DMS79 (cell line): Measurements from ENCODE around the gene VAV2.

ENCODE experiments used
- DNase-seq: peaks from one replicate; lab custom pipeline; 2025; lab: John Stamatoyannopoulos, UW

The VAV2 gene

GRCh38 chr9:133835262-133835901, 156.7 kb downstream of the VAV2 start:
- DNase-seq, result no peak

GRCh38 chr9:133834080-133834976, 157.8 kb downstream of the VAV2 start:
- no peak for DNase-seq

GRCh38 chr9:133833388-133834025, 158.6 kb downstream of the VAV2 start:
- no peak for DNase-seq

GRCh38 chr9:133832877-133833276, 159.2 kb downstream of the VAV2 start:
- DNase-seq, result no peak

- DNase-seq, result no peak
Measured at GRCh38 chr9:133830711-133831110, 161.4 kb downstream of the VAV2 start.

GRCh38 chr9:133830310-133830709, 161.8 kb downstream of the VAV2 start:
- no peak for DNase-seq

GRCh38 chr9:133828338-133828997, 163.7 kb downstream of the VAV2 start:
- no peak for DNase-seq

- DNase-seq, result no peak
Measured at GRCh38 chr9:133826289-133827085, 165.6 kb downstream of the VAV2 start.

GRCh38 chr9:133825555-133826218, 166.4 kb downstream of the VAV2 start:
- DNase-seq, result no peak

GRCh38 chr9:133824802-133825186, 167.3 kb downstream of the VAV2 start:
- no peak for DNase-seq

GRCh38 chr9:133824106-133824801, 167.9 kb downstream of the VAV2 start:
- DNase-seq, result no peak

- peak; percentile 81 for DNase-seq
Measured at GRCh38 chr9:133823189-133824105, 168.7 kb downstream of the VAV2 start.

GRCh38 chr9:133822430-133823065, 169.6 kb downstream of the VAV2 start:
- DNase-seq, result no peak

GRCh38 chr9:133821601-133822429, 170.3 kb downstream of the VAV2 start:
- no peak for DNase-seq

GRCh38 chr9:133819923-133820322, 172.2 kb downstream of the VAV2 start:
- no peak for DNase-seq

- DNase-seq, result no peak
Measured at GRCh38 chr9:133818444-133818843, 173.7 kb downstream of the VAV2 start.

GRCh38 chr9:133815781-133816180, 176.3 kb downstream of the VAV2 start:
- no peak for DNase-seq
